ENCODE data around the gene CTAG2.

- TF ChIP-seq CTCF (IDR thresholded peaks at IDR 0.05) (no peak), POLR2A (IDR thresholded peaks at IDR 0.05) (no peak)
Observed at GRCh38 chrX:154698630-154699248, 45.4 kb upstream of the CTAG2 start.
